ENCODE results near the gene NRP1. TPM values are rescaled to one million over a fixed set of nuclear protein-coding genes. Genes with fewer than 3 reads are reported as not detected.

NRP1 gene
- total RNA-seq, 1 donor from 2014 or later = 249 TPM

GRCh38 chr10:33127622-33128021 lies 206.8 kb downstream of the NRP1 start:
- DNase-seq (ENCODE audit: low read depth, low spot score) = no peak

Data from pulmonary artery endothelial cell (primary cell).